GM10266 (cell line): ENCODE data around the gene PALB2.
"Not testable (repeated sequence)": the region's sequence is repeated elsewhere in the genome, so short reads cannot be mapped to it uniquely, and the experiment has no call there.

Experiments
- DNase-seq: peaks from one replicate; pipeline ENCODE4 v3.0.0; 2012; ENCODE audit errors: extremely low spot score
- TF ChIP-seq, protein P1 (sequence below): IDR thresholded peaks from 2 replicates; pipeline ENCODE4 v1.5.1; 2012; ENCODE audit warnings: mild to moderate bottlenecking, low read depth; ENCODE audit not compliant: control insufficient read depth, insufficient read depth; ENCODE audit errors: missing control alignments

Gene PALB2

DNA sequence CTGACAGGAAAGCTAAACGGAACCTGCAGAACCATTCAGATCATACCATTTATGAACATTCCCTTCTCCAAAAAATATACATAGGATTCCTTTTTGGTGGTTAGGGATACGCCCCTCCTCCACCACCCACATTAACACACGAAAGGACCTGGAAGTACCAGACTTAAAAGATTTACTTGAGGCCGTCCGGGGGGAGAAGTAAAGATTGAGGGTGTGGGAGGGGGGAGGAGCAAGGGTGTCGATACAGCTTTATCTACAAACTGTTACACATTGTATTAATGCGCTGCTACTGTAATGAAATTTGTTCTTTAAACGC lies 537 bp downstream of the PALB2 start:
- TF ChIP-seq, protein P1, sequence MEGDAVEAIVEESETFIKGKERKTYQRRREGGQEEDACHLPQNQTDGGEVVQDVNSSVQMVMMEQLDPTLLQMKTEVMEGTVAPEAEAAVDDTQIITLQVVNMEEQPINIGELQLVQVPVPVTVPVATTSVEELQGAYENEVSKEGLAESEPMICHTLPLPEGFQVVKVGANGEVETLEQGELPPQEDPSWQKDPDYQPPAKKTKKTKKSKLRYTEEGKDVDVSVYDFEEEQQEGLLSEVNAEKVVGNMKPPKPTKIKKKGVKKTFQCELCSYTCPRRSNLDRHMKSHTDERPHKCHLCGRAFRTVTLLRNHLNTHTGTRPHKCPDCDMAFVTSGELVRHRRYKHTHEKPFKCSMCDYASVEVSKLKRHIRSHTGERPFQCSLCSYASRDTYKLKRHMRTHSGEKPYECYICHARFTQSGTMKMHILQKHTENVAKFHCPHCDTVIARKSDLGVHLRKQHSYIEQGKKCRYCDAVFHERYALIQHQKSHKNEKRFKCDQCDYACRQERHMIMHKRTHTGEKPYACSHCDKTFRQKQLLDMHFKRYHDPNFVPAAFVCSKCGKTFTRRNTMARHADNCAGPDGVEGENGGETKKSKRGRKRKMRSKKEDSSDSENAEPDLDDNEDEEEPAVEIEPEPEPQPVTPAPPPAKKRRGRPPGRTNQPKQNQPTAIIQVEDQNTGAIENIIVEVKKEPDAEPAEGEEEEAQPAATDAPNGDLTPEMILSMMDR, result no peak
- DNase-seq, result no peak

DNA sequence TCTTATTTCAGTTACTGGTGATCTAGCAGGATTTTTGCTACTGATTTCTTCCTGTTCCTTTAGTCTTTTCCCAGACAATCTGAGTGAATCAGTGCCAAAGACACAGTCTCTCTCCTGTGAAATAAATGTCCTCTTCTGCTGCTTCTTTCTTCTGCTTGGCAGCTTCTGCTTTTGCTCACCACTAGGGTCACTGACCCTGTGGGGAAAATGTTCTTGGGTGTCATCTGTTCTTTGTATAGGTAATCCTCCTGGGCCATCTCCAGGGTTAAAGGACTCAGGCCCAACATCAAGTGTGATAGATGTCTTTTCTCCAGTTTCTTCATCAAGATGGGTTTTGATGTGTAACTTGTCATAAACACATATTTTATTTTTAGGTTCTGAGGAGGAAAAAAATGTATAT lies 5.2 kb downstream of the PALB2 start:
- TF ChIP-seq, protein P1, result no peak
- DNase-seq, result no peak

DNA sequence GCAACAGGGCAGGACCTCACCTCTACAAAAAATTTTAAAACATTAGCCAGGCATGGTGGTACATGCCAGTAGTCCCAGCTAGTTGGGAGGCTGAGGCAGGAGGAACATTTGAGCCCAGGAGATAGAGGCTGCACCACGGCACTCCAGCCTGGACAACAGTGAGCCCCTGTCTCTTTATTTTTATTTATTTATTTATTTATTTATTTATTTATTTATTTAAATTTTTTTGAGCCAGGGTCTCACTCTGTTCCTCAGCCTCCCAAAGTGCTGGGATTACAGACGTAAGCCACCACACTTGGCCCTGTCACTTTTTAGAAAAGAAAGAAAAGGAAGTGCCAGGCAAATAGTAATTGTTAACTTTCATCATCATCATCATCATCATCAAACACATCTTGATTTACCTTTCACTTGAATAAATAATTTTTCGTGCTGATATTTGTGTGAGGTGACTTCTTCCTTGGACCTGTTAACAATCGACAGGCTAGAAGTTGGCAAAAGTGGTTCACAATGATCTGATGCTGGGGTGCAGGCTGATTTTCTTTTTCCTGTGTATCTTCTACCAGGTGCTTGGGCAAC lies 6.6 kb downstream of the PALB2 start:
- DNase-seq, result no peak

DNA sequence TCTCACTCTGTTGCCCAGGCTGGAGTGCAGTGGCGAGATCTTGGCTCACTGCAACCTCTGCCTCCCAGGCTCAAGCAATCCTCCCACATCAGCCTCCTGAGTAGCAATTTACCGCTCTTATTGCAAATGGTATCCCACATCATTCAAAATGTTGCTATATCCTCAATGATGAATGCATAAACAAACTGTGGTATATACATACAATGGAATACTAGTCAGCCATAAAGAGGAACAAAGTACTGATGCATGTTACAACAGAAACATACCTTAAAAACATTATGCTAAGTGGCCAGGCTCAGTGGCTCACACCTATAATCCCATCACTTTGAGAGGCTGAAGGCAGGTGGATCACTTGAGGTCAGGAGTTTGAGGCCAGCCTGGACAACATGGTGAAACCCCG lies 9.2 kb downstream of the PALB2 start:
- DNase-seq, result not testable (repeated sequence)

More for the DNA sequence above, 6.6 kb downstream of the PALB2 start:
- TF ChIP-seq, protein P1, result no peak

DNA sequence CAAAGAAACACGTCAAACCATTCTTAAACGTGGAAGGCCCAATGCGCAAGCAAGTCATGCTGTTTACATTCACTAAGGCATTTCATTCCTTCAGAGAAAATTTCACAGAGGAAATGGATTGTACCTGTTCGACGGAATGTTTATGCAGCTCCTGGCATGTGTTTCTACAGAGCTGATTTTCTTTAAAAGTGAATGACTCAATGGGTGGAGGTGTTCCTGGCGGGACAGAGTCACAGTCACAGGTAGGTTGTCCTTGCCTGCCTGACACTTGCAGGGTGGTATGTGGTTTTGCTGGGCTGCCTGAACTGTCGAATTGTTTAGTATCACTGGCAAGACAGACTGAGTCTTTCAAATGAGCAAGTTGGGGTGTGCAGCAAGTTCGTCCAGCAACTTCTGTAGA lies 11.6 kb downstream of the PALB2 start:
- TF ChIP-seq, protein P1, result no peak
- DNase-seq, result no peak

DNA sequence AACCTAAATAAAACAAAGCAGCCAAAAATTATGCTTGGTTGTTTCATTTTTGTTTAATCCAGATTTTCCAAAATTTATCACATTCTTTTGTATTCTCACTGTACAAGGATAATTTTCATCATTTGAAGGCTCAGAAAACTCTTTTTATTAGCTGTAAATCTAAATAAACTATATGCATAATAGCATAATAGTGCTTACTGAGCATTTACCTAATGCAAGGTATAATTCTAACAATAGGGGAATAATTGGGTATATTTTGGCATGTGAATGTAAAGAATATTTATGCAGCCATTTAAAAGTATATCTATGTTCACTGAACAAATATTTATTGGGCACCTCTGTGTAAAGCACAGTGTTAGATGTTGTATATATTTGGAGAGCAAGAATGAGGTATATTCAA lies 17.0 kb downstream of the PALB2 start:
- no peak for DNase-seq

DNA sequence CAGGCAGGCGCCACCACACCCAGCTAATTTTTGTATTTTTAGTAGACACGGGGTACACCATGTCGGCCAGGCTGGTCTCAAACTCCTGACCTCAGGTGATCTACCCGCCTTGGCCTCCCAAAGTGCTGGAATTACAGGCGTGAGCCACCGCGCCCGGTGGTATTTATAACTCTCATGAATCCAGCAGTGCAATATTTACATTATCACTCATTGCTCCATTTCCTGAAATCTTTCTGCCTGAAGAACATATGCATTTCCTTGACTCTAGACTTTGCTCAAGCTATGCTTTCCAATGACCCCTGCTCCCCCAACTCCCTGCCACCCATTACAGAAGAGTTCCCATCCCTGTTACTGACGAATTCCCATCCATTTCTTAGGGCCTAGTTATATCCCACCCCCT lies 25.3 kb downstream of the PALB2 start:
- TF ChIP-seq, protein P1, result no peak

More for the DNA sequence above, 17.0 kb downstream of the PALB2 start:
- TF ChIP-seq, protein P1, result no peak

DNA sequence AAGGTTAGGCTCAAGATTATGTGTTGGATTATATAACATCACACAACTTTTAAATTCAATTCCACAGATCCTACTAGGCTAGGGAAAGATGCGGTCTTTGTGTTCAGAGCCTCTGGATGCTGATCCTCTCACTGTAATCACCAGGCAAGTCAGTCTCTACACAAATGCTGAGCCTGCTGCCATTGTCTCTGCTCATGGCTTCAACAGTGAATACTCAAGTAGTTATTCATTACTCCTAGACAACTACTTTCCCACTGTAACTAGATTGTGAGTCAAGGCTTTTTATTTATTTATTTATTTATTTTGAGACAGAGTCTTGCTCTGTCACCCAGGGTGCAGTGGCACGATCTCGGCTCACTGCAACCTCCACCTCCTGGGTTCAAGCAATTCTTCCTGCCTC lies 29.2 kb downstream of the PALB2 start:
- TF ChIP-seq, protein P1, result no peak
- DNase-seq, result no peak

More for the DNA sequence above, 25.3 kb downstream of the PALB2 start:
- DNase-seq, result no peak

DNA sequence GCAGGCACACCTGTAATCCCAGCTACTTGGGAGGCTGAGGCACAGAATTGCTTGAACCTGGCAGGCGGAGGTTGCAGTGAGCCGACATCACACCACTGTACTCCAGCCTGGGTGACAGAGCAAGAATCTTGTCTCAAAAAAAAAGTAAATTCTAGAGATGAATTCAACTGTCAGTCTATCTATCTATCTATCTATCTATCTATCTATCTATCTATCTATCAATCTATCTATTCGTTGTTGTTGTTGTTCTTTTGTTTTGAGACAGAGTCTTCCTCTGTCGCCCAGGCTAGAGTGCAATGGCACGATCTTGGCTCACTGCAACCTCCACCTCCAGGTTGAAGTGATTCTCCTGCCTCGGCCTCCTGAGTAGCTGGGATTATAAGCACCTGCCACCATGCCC lies 30.2 kb downstream of the PALB2 start:
- not testable (repeated sequence) for DNase-seq
